Liver (tissue), 9 donors: Measurements from ENCODE around the gene IFT57. TPM values are rescaled to one million over a fixed set of nuclear protein-coding genes. Genes with fewer than 3 reads are reported as not detected.
"Not testable (repeated sequence)": the region's sequence is repeated elsewhere in the genome, so short reads cannot be mapped to it uniquely, and the experiment has no call there.

Experiments
- DNase-seq: peaks from one replicate; pipeline ENCODE4 v3.0.0-alpha.2; 2017; ENCODE audit warnings: low spot score
- H3K27ac ChIP-seq, 2 donors: one replicate each; pipeline ENCODE4 v1.7.0; 2013; ENCODE audit warnings: inconsistent platforms in 2 of 2, low read length in 2 of 2, control low read depth in 1 of 2, low read depth in 1 of 2, mild to moderate bottlenecking in 1 of 2
- H3K27me3 ChIP-seq, 4 donors: one replicate each; pipeline versions ENCODE4 v1.6.1 to v1.7.0; 2013; ENCODE audit warnings: low read length in 3 of 4, inconsistent platforms in 1 of 4, mild to moderate bottlenecking in 1 of 4, moderate library complexity in 1 of 4; ENCODE audit not compliant: control insufficient read depth in 4 of 4, insufficient read depth in 4 of 4
- H3K36me3 ChIP-seq, 4 donors: one replicate each; pipeline versions ENCODE4 v1.6.1 to v1.7.0; 2013; ENCODE audit warnings: low read length in 3 of 4, mild to moderate bottlenecking in 3 of 4, low read depth in 1 of 4, moderate library complexity in 1 of 4; ENCODE audit not compliant: control insufficient read depth in 4 of 4, insufficient read depth in 3 of 4
- H3K4me1 ChIP-seq, 4 donors: one replicate each; pipeline versions ENCODE4 v1.6.1 to v1.7.0; 2013; ENCODE audit warnings: low read length in 3 of 4, mild to moderate bottlenecking in 3 of 4, moderate library complexity in 1 of 4; ENCODE audit not compliant: control insufficient read depth in 4 of 4, insufficient read depth in 4 of 4
- H3K4me3 ChIP-seq, 3 donors: one replicate each; pipeline versions ENCODE4 v1.6.1 to v1.7.0; 2013; ENCODE audit warnings: low read length in 3 of 3, control low read depth in 1 of 3, low read depth in 1 of 3, mild to moderate bottlenecking in 1 of 3
- H3K9ac ChIP-seq, 2 donors: one replicate each; pipeline ENCODE4 v1.7.0; 2013; ENCODE audit warnings: low read length in 2 of 2, mild to moderate bottlenecking in 2 of 2, moderate library complexity in 2 of 2, control low read depth in 1 of 2, low read depth in 1 of 2
- H3K9me3 ChIP-seq, 4 donors: one replicate each; pipeline versions ENCODE4 v1.6.1 to v1.7.0; 2013; ENCODE audit warnings: low read length in 3 of 4; ENCODE audit not compliant: control insufficient read depth in 4 of 4
- CTCF ChIP-seq: fragments of 150-350 bp; IDR thresholded peaks from 2 replicates; pipeline ENCODE4 v1.5.1; 2017; ENCODE audit warnings: improper control_type of control experiment, low read depth, low read length; ENCODE audit not compliant: missing input control
- FOXA1 ChIP-seq: IDR thresholded peaks from 2 replicates; pipeline ENCODE4 v1.6.1; 2016; ENCODE audit warnings: antibody characterized with exemption
- FOXA2 ChIP-seq: IDR thresholded peaks from 2 replicates; pipeline ENCODE4 v1.6.1; 2016; ENCODE audit warnings: antibody characterized with exemption
- GABPA ChIP-seq, 2 donors: IDR thresholded peaks in 1 of 2; conservative IDR thresholded peaks in 1 of 2; 2 replicates each; pipeline ENCODE4 v1.6.1; 2016; ENCODE audit warnings: antibody characterized with exemption in 2 of 2, mild to moderate bottlenecking in 1 of 2, moderate library complexity in 1 of 2
- HNF4A ChIP-seq, 2 donors: conservative IDR thresholded peaks; 2 replicates each; pipeline ENCODE4 v1.6.1; 2016; ENCODE audit warnings: antibody characterized with exemption in 2 of 2, mild to moderate bottlenecking in 2 of 2
- HNF4G ChIP-seq: IDR thresholded peaks from 2 replicates; pipeline ENCODE4 v1.6.1; 2016; ENCODE audit warnings: antibody characterized with exemption
- JUND ChIP-seq, 2 donors: IDR thresholded peaks; 2 replicates each; pipeline ENCODE4 v1.6.1; 2016; ENCODE audit warnings: antibody characterized with exemption in 2 of 2
- MAX ChIP-seq: IDR thresholded peaks from 2 replicates; pipeline ENCODE4 v1.6.1; 2016; ENCODE audit warnings: antibody characterized with exemption
- NR2F2 ChIP-seq: IDR thresholded peaks from 2 replicates; pipeline ENCODE4 v1.6.1; 2016; ENCODE audit warnings: antibody characterized with exemption
- RAD21 ChIP-seq, 2 donors: IDR thresholded peaks; 2 replicates each; pipeline ENCODE4 v1.6.1; 2016; ENCODE audit warnings: antibody characterized with exemption in 2 of 2, mild to moderate bottlenecking in 2 of 2
- REST ChIP-seq: IDR thresholded peaks from 2 replicates; pipeline ENCODE4 v1.6.1; 2016; ENCODE audit warnings: antibody characterized with exemption, mild to moderate bottlenecking
- RXRA ChIP-seq, 2 donors: IDR thresholded peaks; 2 replicates each; pipeline ENCODE4 v1.6.1; 2017 to 2018; ENCODE audit warnings: antibody characterized with exemption in 2 of 2, mild to moderate bottlenecking in 1 of 2
- SP1 ChIP-seq: IDR thresholded peaks from 2 replicates; pipeline ENCODE4 v1.6.1; 2018; ENCODE audit warnings: antibody characterized with exemption, mild to moderate bottlenecking
- YY1 ChIP-seq: IDR thresholded peaks from 2 replicates; pipeline ENCODE4 v1.6.1; 2016; ENCODE audit warnings: antibody characterized with exemption, mild to moderate bottlenecking
- WGBS: extraction: QIAGEN DNeasy Blood & Tissue Kit; methylation state at CpG from one replicate; pipeline ENCODE4 v1.1.7; 2013; 5-methylcytosine and 5-hydroxymethylcytosine counted together
- polyA plus RNA-seq, 2 donors: library from polyadenylated mRNA; stranded (reverse) in 1 of 2; unstranded in 1 of 2; fragments of 200-250 nt in 1 of 2; fragments of >200 nt in 1 of 2; fragmentation: Nextera tagmentation in 1 of 2; extraction: Ambion mirVana in 1 of 2; gene quantifications; one replicate each; pipeline versions ENCODE4 v1.2.1 to v1.2.3, GENCODE V29; 2013 to 2015
- total RNA-seq, 2 donors: library from RNA; depleted of rRNA; stranded (reverse); fragments of >200 nt; gene quantifications; one replicate each; pipeline ENCODE4 v1.2.3, GENCODE V29; 2014
- TF ChIP-seq, protein P1 (sequence below): IDR thresholded peaks from 2 replicates; pipeline ENCODE4 v1.6.1; 2016; ENCODE audit warnings: antibody characterized with exemption
- TF ChIP-seq, protein P2 (sequence below): IDR thresholded peaks from 2 replicates; pipeline ENCODE4 v1.6.1; 2016; ENCODE audit warnings: antibody characterized with exemption
- donor health status: healthy.
- donor health status: healthy.
- donor health status: healthy.
- donor health status: healthy.
- donor health status: healthy.

IFT57 gene
- total and polyA plus RNA-seq, 4 donors: 5.2 to 9.2 (median 7.3) TPM

DNA sequence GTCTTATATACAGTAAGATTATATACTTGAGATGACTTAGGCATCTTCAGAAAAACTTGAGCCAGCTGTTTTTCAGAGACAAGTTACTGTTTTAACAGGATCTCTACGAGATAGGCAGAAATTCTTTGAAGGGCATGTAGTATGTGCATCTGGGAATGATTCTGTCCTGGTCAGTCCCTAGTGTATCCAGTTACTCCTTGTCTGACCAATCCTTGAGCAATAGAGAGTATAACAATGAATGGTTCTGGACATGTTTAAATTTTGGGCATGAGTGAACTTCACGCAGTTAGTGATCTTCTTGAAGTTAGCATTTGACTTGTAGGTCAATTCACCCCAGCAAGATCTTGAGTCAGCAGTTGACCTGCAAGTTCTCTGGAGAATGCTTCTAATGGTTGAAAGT is 49.4 kb upstream of the IFT57 start:
- no peak overlapping the region for H3K4me3 ChIP-seq
- no peak for TF ChIP-seq RAD21 (IDR thresholded peaks at IDR 0.05)
- TF ChIP-seq, protein P1, sequence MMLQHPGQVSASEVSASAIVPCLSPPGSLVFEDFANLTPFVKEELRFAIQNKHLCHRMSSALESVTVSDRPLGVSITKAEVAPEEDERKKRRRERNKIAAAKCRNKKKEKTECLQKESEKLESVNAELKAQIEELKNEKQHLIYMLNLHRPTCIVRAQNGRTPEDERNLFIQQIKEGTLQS: no peak
- H3K27me3 ChIP-seq: no peaks in the 10 kb centered on the region
- no peaks in the 10 kb centered on the region for H3K9me3 ChIP-seq
- H3K36me3 ChIP-seq: no peaks in the 10 kb centered on the region
- 84% methylated on average over 2 of the region's 2 CpGs for WGBS
- H3K27ac ChIP-seq: no peak overlapping the region
- no peaks in the 10 kb centered on the region for H3K4me1 ChIP-seq
- no peak overlapping the region for H3K9ac ChIP-seq
- no peak for DNase-seq

DNA sequence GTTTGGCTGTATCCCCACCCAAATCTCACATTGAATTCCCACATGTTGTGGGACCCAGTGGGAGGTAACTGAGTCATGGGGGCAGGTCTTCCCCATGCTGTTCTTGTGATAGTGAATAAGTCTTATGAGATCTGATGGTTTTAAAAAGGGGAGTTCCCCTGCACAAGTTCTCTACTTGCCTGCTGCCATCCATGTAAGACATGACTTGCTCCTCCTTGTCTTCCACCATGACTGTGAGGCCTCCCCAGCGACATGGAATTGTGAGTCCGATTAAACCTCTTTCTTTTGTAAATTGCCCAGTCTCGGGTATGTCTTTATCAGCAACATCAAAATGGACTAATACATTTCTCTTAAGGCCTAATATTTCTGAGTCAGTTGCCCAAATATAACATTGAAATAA is 46.0 kb upstream of the IFT57 start:
- not testable (repeated sequence) for H3K9ac ChIP-seq, H3K27me3 ChIP-seq, H3K27ac ChIP-seq, H3K4me1 ChIP-seq, H3K9me3 ChIP-seq, H3K4me3 ChIP-seq, H3K36me3 ChIP-seq, DNase-seq
- WGBS: 97% methylated on average over 3 of the region's 3 CpGs

DNA sequence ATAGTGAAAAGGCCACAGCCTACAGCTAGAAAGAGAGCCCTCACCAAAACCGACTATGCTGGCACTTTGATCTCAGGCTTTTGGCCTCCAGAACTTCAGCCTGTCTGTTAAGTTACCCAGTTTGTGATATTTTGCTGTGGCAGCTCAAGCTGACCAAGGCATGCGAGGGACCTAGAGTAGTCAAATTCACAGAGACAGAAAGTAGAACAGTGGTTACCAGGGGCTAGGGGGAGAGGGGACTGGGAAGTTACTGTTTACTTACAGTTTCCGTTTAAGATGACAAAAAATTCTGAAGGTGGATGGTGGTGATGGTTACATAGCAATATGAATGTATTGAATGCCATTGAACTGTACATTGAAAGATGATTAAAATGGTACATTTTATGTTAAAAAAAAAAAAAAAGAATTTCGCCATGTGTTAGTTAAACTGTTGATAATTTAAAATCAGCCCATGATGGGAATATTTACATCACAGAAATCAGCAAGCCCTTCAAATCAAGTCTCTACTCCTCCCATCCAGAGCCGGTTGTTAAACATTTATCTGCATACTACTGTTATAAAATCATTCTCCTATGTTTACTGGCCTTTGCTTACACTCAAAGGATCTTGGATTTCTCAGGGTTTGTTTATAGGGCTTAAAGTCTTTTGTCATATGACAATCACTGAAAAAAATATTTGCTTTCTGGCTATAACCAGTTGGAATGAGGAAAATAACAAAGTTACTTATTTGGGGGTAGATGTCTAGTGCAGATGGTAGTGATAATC is 42.5 kb upstream of the IFT57 start:
- not testable (repeated sequence) for H3K4me3 ChIP-seq, H3K9me3 ChIP-seq, H3K27me3 ChIP-seq, H3K4me1 ChIP-seq, H3K36me3 ChIP-seq, H3K27ac ChIP-seq, H3K9ac ChIP-seq, DNase-seq
- WGBS: 81% methylated on average over 5 of the region's 5 CpGs

- Histone ChIP-seq H3K36me3 (no peaks in the 10 kb centered on the region), H3K9me3 (no peaks in the 10 kb centered on the region), H3K27me3 (no peaks in the 10 kb centered on the region), H3K9ac (no peak overlapping the region), H3K4me1 (no peaks in the 10 kb centered on the region), H3K27ac (no peak overlapping the region), H3K4me3 (no peak overlapping the region)
- DNase-seq: no peak
- TF ChIP-seq, protein P1: no peak
- TF ChIP-seq NR2F2 (no peak), MAX (no peak), HNF4A (conservative IDR thresholded peaks at IDR 0.05) (no peak), CTCF (no peak), SP1 (no peak), RXRA (IDR thresholded peaks at IDR 0.05) (no peak), FOXA1 (no peak), RAD21 (IDR thresholded peaks at IDR 0.05) (no peak), REST (no peak), JUND (IDR thresholded peaks at IDR 0.05) (no peak), YY1 (no peak), HNF4G (no peak), GABPA (IDR thresholded peaks at IDR 0.05 in 1 of 2, conservative IDR thresholded peaks at IDR 0.05 in 1 of 2) (no peak), FOXA2 (no peak)
- TF ChIP-seq, protein P2, sequence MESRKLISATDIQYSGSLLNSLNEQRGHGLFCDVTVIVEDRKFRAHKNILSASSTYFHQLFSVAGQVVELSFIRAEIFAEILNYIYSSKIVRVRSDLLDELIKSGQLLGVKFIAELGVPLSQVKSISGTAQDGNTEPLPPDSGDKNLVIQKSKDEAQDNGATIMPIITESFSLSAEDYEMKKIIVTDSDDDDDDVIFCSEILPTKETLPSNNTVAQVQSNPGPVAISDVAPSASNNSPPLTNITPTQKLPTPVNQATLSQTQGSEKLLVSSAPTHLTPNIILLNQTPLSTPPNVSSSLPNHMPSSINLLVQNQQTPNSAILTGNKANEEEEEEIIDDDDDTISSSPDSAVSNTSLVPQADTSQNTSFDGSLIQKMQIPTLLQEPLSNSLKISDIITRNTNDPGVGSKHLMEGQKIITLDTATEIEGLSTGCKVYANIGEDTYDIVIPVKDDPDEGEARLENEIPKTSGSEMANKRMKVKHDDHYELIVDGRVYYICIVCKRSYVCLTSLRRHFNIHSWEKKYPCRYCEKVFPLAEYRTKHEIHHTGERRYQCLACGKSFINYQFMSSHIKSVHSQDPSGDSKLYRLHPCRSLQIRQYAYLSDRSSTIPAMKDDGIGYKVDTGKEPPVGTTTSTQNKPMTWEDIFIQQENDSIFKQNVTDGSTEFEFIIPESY: no peak
Observed at GRCh38 chr3:108255131-108255530, 32.9 kb upstream of the IFT57 start.
